K562 (cell line): ENCODE data around the gene HYCC2. TPM values are rescaled to one million over a fixed set of nuclear protein-coding genes. Genes with fewer than 3 reads are reported as not detected.
A peak's percentile ranks its signal among the peaks of the same experiment; 100 is the strongest.

Experiments
- CBX1 ChIP-seq: sonication (generic); IDR thresholded peaks from 2 replicates; pipeline ENCODE4 v1.6.1; 2016; ENCODE audit warnings: antibody characterized with exemption, low read depth, mild to moderate bottlenecking
- CXXC5 ChIP-seq: fragments of 250-450 bp; sonication (Bioruptor Pico); IDR thresholded peaks from 2 replicates; pipeline ENCODE4 v1.8.0; 2022; ENCODE audit warnings: inconsistent platforms, mild to moderate bottlenecking, moderate library complexity
- DDX20 ChIP-seq: fragments of 450-650 bp; IDR thresholded peaks from 2 replicates; pipeline ENCODE4 v1.6.1; 2016; ENCODE audit warnings: missing genetic modification characterization, low read depth, mild to moderate bottlenecking, missing compliant biosample characterization, moderate library complexity
- EP400 ChIP-seq: fragments of 450-650 bp; IDR thresholded peaks from 2 replicates; pipeline ENCODE4 v1.6.1; 2017; ENCODE audit warnings: antibody characterized with exemption, mild to moderate bottlenecking, moderate library complexity
- HCFC1 ChIP-seq: IDR thresholded peaks from 2 replicates; pipeline ENCODE4 v1.6.1; 2012; ENCODE audit warnings: low read depth, low read length, improper control_type of control experiment
- HDAC8 ChIP-seq: fragments of 450-650 bp; IDR thresholded peaks from 2 replicates; pipeline ENCODE4 v1.6.1; 2016; ENCODE audit warnings: mild to moderate bottlenecking, missing genetic modification characterization, moderate library complexity, missing compliant biosample characterization
- JUN ChIP-seq, 2 experiments: sonication (generic) in 1 of 2; formaldehyde crosslinking in 1 of 2; IDR thresholded peaks; 2 replicates each; pipeline versions ENCODE4 v1.6.1 to v1.8.0; 2012 to 2022; ENCODE audit warnings: borderline replicate concordance in 2 of 2, mild to moderate bottlenecking in 2 of 2, improper control_type of control experiment in 1 of 2, low read depth in 1 of 2, low read length in 1 of 2, missing genetic modification reagents in 1 of 2
- JUND ChIP-seq, 2 experiments: IDR thresholded peaks; 2 replicates in 1 of 2; 3 replicates in 1 of 2; pipeline ENCODE4 v1.6.1; 2011; ENCODE audit warnings: borderline replicate concordance in 2 of 2, low read depth in 2 of 2, low read length in 2 of 2, improper control_type of control experiment in 1 of 2, missing biosample characterization in 1 of 2, missing genetic modification characterization in 1 of 2, missing genetic modification reagents in 1 of 2
- KAT2B ChIP-seq: IDR thresholded peaks from one replicate; pipeline ENCODE4 v1.6.1; 2012; ENCODE audit warnings: low read depth, mild to moderate bottlenecking, control low read depth, inconsistent platforms, low read length, moderate library complexity
- KDM5B ChIP-seq: fragments of 200-600 bp; sonication (generic); IDR thresholded peaks from 2 replicates; pipeline ENCODE4 v1.6.1; 2012; ENCODE audit warnings: low read depth, mild to moderate bottlenecking, moderate library complexity, low read length, control low read depth, inconsistent platforms; ENCODE audit not compliant: insufficient replicate concordance
- KLF10 ChIP-seq: fragments of 250-450 bp; sonication (Bioruptor Pico); IDR thresholded peaks from 2 replicates; pipeline ENCODE4 v1.6.1; 2021; ENCODE audit warnings: matching md5 sums
- MITF ChIP-seq: IDR thresholded peaks from 2 replicates; pipeline ENCODE4 v1.6.1; 2014; ENCODE audit warnings: antibody characterized with exemption
- MTA1 ChIP-seq: fragments of 450-650 bp; IDR thresholded peaks from 2 replicates; pipeline ENCODE4 v1.6.1; 2017; ENCODE audit warnings: borderline replicate concordance
- PCBP1 ChIP-seq: fragments of 200-400 bp; formaldehyde crosslinking; IDR thresholded peaks from 2 replicates; pipeline ENCODE4 v1.6.1; 2018; ENCODE audit warnings: mild to moderate bottlenecking, low read depth, low read length; ENCODE audit not compliant: poor library complexity, severe bottlenecking
- PKNOX1 ChIP-seq: fragments of 450-650 bp; IDR thresholded peaks from 2 replicates; pipeline ENCODE4 v1.6.1; 2016
- SIX5 ChIP-seq, 2 experiments: IDR thresholded peaks; 2 replicates each; pipeline ENCODE4 v1.6.1; 2011; ENCODE audit warnings: low read length in 2 of 2, borderline replicate concordance in 1 of 2, low read depth in 1 of 2, mild to moderate bottlenecking in 1 of 2, moderate library complexity in 1 of 2; ENCODE audit not compliant: insufficient read depth in 1 of 2
- SRSF7 ChIP-seq: fragments of 200-400 bp; formaldehyde crosslinking; optimal IDR thresholded peaks from 2 replicates; pipeline ENCODE3; 2017; ENCODE audit warnings: mild to moderate bottlenecking, low read depth, low read length
- TBL1XR1 ChIP-seq, 2 experiments: IDR thresholded peaks; 2 replicates each; pipeline ENCODE4 v1.6.1; 2012; ENCODE audit warnings: improper control_type of control experiment in 2 of 2, low read length in 2 of 2, mild to moderate bottlenecking in 1 of 2
- ZNF395 ChIP-seq: fragments of 200-800 bp; sonication (Bioruptor generic); IDR thresholded peaks from 2 replicates; pipeline ENCODE4 v1.6.1; 2017; ENCODE audit warnings: missing genetic modification characterization, missing compliant biosample characterization
- ZNF644 ChIP-seq: fragments of 200-800 bp; sonication (Bioruptor generic); IDR thresholded peaks from 2 replicates; pipeline ENCODE4 v1.6.1; 2016; ENCODE audit warnings: low read depth, missing genetic modification characterization, missing compliant biosample characterization
- polyA plus RNA-seq, 8 experiments: library from polyadenylated mRNA; depleted of rRNA in 4 of 8; stranded (reverse) in 5 of 8; unstranded in 3 of 8; fragments of >200 nt; fragmentation: Nextera tagmentation in 2 of 8; fragmentation: Illumina TruSeq in 1 of 8; extraction: Ambion mirVana in 2 of 8; extraction: Trizol in 1 of 8; gene quantifications; 2 replicates each; pipeline versions ENCODE4 v1.2.1 to v1.2.3, GENCODE V29; 2011 to 2014; ENCODE audit warnings: inconsistent platforms in 1 of 8, missing spikeins in 1 of 8
- total RNA-seq, 7 experiments: library from RNA; depleted of rRNA in 6 of 7; stranded (reverse); fragments of >200 nt in 6 of 7; fragmentation: Illumina TruSeq in 2 of 7; extraction: Trizol in 2 of 7; gene quantifications; 2 replicates each; pipeline versions ENCODE4 v1.2.1 to v1.2.3, GENCODE V29; 2011 to 2021; ENCODE audit warnings: low replicate concordance in 1 of 7
- TF ChIP-seq, protein P1 (sequence below): fragments of 250-450 bp; sonication (Bioruptor Pico); IDR thresholded peaks from 2 replicates; pipeline ENCODE4 v1.5.0; 2021

HYCC2 gene
- total and polyA plus RNA-seq, 9 of the 15 experiments (the other 6 are each of a cell fraction or from before 2014, with no cell fraction given), result 5.4 to 20.0 (median 9.8) TPM

DNA sequence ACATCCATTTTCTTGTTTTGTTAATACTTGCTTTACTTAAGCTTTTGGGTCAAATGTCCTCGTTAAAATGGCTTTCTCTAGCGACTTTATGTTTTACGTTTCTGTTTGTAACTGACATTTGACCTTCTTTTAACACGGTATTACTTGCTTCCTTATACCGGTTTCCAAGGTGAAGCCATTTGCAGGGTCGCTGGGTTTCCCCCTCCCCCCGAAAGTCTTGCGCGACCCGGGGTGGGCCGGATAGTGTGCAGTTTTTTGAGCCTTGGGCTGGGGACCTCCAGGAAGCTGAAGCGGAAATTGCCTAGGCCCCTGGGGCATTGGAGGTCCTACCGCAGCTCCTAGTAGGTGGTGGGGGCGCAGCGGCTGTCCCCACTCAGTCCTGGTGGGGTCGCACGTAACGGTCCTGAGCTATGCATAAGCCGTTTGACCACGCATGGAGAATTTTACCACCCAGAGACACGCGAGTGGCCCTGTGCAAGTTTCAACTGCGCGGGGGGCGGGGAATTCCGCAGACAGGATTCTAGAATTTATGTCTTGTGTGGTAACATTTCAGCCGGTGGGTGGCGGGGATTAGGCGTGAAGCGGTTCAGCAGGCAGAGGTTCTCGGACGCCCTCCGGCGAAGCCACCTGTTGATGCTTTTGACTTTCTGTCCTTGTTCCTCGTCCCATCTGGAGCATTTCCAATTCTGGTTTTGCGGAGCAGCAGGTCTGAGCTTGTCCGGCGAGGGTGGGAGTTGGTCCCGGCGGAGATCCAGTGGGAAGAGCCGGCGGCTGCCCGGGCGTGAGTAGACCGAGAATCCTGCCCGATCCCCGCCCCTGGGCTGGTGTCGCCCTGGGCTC is 46.9 kb upstream of the HYCC2 start (continued):
- TF ChIP-seq ZNF395 (CRISPR knock-in tag) (peak; percentile 25; the same call in 1 of the 2 replicates), CBX1 (0 out of 2 replicates have a peak, but pooled peaks have one; percentile 25), HDAC8 (tag) (no peak), MITF (no peak), DDX20 (tag) (no peak), PCBP1 (no peak), KDM5B (peak; percentile 27), MTA1 (peak; percentile 66; the same call in 1 of the 2 replicates), KLF10 (no peak), JUN (IDR thresholded peaks at IDR 0.05; ENCODE audit: borderline replicate concordance, low read depth, low read length) (no peak), JUN (CRISPR knock-in tag; IDR thresholded peaks at IDR 0.05; ENCODE audit: borderline replicate concordance) (no peak), SIX5 (IDR thresholded peaks at IDR 0.05; ENCODE audit: borderline replicate concordance in 1 of 2, insufficient read depth in 1 of 2, low read depth in 1 of 2, low read length in 2 of 2) (no peak), JUND (IDR thresholded peaks at IDR 0.05; ENCODE audit: borderline replicate concordance, low read depth, low read length) (peak; percentile 39; the same call in 1 of the 2 replicates), JUND (tag; IDR thresholded peaks at IDR 0.05; ENCODE audit: borderline replicate concordance, low read depth, low read length) (no peak), HCFC1 (peak; percentile 30; the same call in 1 of the 2 replicates), CXXC5 (peak; percentile 85), TBL1XR1 (IDR thresholded peaks at IDR 0.05; ENCODE audit: low read length in 2 of 2) (peak in 1 of 2 experiments; percentile 38; a peak in 2 of 4 replicates), ZNF644 (tag) (no peak), SRSF7 (no peak), EP400 (peak; percentile 73), PKNOX1 (peak; percentile 90), KAT2B (no peak)
- TF ChIP-seq, protein P1, sequence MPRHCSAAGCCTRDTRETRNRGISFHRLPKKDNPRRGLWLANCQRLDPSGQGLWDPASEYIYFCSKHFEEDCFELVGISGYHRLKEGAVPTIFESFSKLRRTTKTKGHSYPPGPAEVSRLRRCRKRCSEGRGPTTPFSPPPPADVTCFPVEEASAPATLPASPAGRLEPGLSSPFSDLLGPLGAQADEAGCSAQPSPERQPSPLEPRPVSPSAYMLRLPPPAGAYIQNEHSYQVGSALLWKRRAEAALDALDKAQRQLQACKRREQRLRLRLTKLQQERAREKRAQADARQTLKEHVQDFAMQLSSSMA (CRISPR knock-in tag), result 0 out of 2 replicates have a peak, but pooled peaks have one; percentile 30
